ENCODE measurements around the gene FAM53B. TPM values are rescaled to one million over a fixed set of nuclear protein-coding genes. Genes with fewer than 3 reads are reported as not detected.
A peak's percentile ranks its signal among the peaks of the same experiment; 100 is the strongest.

FAM53B gene
- total RNA-seq, 3 donors from 2014 or later: 17.0 to 39.7 (median 22.8) TPM

DNA sequence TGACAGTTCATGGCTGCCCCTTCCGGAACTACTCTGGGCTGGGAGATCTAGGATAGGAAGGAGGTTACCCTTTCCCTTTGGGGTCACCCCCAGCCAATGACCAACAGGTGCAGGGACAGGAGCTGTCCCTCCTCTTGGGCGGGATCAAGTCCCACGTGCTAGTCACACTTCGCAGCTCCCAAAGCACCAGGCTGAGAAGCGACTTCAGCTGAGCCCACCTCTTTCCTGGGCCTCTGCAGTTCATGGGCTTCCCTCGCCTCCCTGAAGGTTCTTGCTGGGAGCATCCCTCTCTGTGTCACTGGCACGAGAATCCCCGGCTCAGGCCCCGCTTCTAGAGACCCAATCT lies 115.5 kb downstream of the FAM53B start:
- intact Hi-C loops (cut with DNase I; ENCODE audit: low total_unique reads): no loop called here
- no peak overlapping the region for H3K4me3 ChIP-seq
- no peak for DNase-seq (ENCODE audit: low spot score in 2 of 2)
- TF ChIP-seq, protein P1, sequence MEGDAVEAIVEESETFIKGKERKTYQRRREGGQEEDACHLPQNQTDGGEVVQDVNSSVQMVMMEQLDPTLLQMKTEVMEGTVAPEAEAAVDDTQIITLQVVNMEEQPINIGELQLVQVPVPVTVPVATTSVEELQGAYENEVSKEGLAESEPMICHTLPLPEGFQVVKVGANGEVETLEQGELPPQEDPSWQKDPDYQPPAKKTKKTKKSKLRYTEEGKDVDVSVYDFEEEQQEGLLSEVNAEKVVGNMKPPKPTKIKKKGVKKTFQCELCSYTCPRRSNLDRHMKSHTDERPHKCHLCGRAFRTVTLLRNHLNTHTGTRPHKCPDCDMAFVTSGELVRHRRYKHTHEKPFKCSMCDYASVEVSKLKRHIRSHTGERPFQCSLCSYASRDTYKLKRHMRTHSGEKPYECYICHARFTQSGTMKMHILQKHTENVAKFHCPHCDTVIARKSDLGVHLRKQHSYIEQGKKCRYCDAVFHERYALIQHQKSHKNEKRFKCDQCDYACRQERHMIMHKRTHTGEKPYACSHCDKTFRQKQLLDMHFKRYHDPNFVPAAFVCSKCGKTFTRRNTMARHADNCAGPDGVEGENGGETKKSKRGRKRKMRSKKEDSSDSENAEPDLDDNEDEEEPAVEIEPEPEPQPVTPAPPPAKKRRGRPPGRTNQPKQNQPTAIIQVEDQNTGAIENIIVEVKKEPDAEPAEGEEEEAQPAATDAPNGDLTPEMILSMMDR (IDR thresholded peaks at IDR 0.05): no peak
- TF ChIP-seq POLR2AphosphoS5 (IDR thresholded peaks at IDR 0.05): no peak
- no peak for TF ChIP-seq POLR2A (IDR thresholded peaks at IDR 0.05)
- no peaks in the 10 kb centered on the region for H3K9me3 ChIP-seq
- H3K36me3 ChIP-seq: no peaks in the 10 kb centered on the region
- H3K4me1 ChIP-seq: peaks cover 7 to 44% of the 10 kb centered on the region in 2 donors
- H3K27ac ChIP-seq: peak overlapping the region; percentile 11 to 32
- no peaks in the 10 kb centered on the region for H3K27me3 ChIP-seq

- no peaks in the 10 kb centered on the region for H3K9me3 ChIP-seq
- H3K4me3 ChIP-seq: no peak overlapping the region
- H3K27me3 ChIP-seq: no peaks in the 10 kb centered on the region
- intact Hi-C loops (cut with DNase I; ENCODE audit: low total_unique reads): no loop called here
- DNase-seq (ENCODE audit: low spot score in 2 of 2): no peak
- H3K27ac ChIP-seq: peak overlapping the region; percentile 25 to 32
- TF ChIP-seq, protein P1 (IDR thresholded peaks at IDR 0.05): no peak
- TF ChIP-seq POLR2A (IDR thresholded peaks at IDR 0.05): no peak
- no peak for TF ChIP-seq POLR2AphosphoS5 (IDR thresholded peaks at IDR 0.05)
- peaks cover 7 to 44% of the 10 kb centered on the region in 2 donors for H3K4me1 ChIP-seq
- no peaks in the 10 kb centered on the region for H3K36me3 ChIP-seq
Measured at GRCh38 chr10:124627866-124628675, 116.1 kb downstream of the FAM53B start.

DNA sequence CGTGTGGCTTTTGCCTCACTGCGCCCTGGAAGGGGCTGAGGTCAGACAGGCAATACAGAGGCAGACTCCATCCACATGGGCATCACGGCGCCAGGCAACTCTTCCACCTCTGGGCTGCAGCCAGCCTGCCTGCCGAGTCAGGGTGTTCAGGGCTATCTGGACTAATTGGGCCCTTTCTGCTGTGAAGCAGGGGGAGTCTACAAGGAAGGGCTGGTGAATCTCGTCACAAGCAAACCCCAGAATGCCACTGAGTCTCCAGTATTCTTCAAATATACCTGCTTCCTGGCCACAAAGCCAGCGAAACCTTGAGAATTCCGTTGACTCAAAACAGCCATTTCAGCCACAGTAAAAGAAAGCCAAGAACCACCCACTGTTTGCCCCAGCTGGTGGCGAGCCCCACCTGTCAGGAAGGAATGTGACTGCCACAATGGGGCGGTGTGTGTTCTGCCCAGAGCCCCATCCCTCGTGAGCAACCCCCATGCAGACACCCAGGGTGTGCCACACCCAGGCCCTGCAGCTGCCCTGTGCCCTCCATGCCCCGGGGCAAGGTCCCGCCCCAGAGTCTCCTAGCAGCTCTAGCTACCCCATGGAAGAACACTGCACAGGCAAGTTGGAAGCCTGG lies 117.3 kb downstream of the FAM53B start:
- TF ChIP-seq POLR2AphosphoS5 (IDR thresholded peaks at IDR 0.05) (no peak), POLR2A (IDR thresholded peaks at IDR 0.05) (no peak)
- TF ChIP-seq, protein P1 (IDR thresholded peaks at IDR 0.05): no peak
- no peak overlapping the region for H3K4me3 ChIP-seq
- H3K36me3 ChIP-seq: no peaks in the 10 kb centered on the region
- intact Hi-C loops (cut with DNase I; ENCODE audit: low total_unique reads): no loop called here
- H3K27me3 ChIP-seq: no peaks in the 10 kb centered on the region
- no peaks in the 10 kb centered on the region for H3K9me3 ChIP-seq
- H3K27ac ChIP-seq: peak overlapping the region; percentile 3 to 46
- peaks cover 7 to 34% of the 10 kb centered on the region in 2 donors for H3K4me1 ChIP-seq
- peak in 1 of 2 donors; percentile 48 for DNase-seq (ENCODE audit: low spot score in 2 of 2)

- no peaks in the 10 kb centered on the region for H3K36me3 ChIP-seq
- no peaks in the 10 kb centered on the region for H3K9me3 ChIP-seq
- TF ChIP-seq, protein P1 (IDR thresholded peaks at IDR 0.05): no peak
- TF ChIP-seq POLR2AphosphoS5 (IDR thresholded peaks at IDR 0.05) (no peak), POLR2A (IDR thresholded peaks at IDR 0.05) (no peak)
- H3K27me3 ChIP-seq: no peaks in the 10 kb centered on the region
- no peak overlapping the region for H3K27ac ChIP-seq
- intact Hi-C loops (cut with DNase I; ENCODE audit: low total_unique reads): no loop called here
- no peak overlapping the region for H3K4me3 ChIP-seq
- peaks cover 7 to 32% of the 10 kb centered on the region in 2 donors for H3K4me1 ChIP-seq
- no peak for DNase-seq (ENCODE audit: low spot score in 2 of 2)
Measured at GRCh38 chr10:124625831-124626238, 118.3 kb downstream of the FAM53B start.

DNA sequence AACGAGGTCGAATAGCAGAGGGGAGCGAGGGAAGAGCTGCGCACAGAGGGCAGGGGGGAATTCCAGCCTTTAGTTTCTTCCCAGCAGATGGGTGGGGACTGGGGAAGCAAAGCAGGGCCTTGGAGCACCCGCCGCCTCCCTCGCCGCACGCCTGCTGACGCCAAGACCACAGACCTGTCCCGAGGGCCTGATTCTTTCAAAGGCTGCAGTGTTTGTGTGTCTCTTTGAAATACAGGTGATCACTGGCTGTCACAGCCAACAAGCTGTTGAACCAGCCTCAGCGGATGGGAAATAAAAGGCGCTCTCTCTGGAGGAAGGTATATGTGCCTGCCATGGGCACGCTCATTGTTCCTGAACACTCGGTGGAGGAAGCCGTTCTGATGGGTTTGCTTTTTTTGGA lies 119.3 kb downstream of the FAM53B start:
- TF ChIP-seq POLR2AphosphoS5 (IDR thresholded peaks at IDR 0.05): peak in 1 of 3 donors; percentile 45
- TF ChIP-seq, protein P1 (IDR thresholded peaks at IDR 0.05): no peak
- peak in 1 of 2 donors; percentile 73 for DNase-seq (ENCODE audit: low spot score in 2 of 2)
- Histone ChIP-seq H3K27ac (no peak overlapping the region), H3K36me3 (no peaks in the 10 kb centered on the region), H3K4me1 (peaks cover 7 to 33% of the 10 kb centered on the region in 2 donors), H3K9me3 (no peaks in the 10 kb centered on the region), H3K27me3 (no peaks in the 10 kb centered on the region), H3K4me3 (no peak overlapping the region)
- intact Hi-C loops (cut with DNase I; ENCODE audit: low total_unique reads): loop anchor here (5.0 kb wide), 1 partner anchor 1433 kb away; no protein-coding TSS in a partner anchor

All from breast epithelium (tissue), 4 donors.